Measurements from ENCODE around the gene HSPA8. TPM values are rescaled to one million over a fixed set of nuclear protein-coding genes. Genes with fewer than 3 reads are reported as not detected.

HSPA8 gene
- total and polyA plus RNA-seq, 2 of the 13 experiments (the other 11 are each of a cell fraction or from before 2014, with no cell fraction given): 936 to 2,151 TPM

- TF ChIP-seq ZNF121 (CRISPR knock-in tag; IDR thresholded peaks at IDR 0.05) (no peak), ZBTB46 (CRISPR knock-in tag; IDR thresholded peaks at IDR 0.05; ENCODE audit: borderline replicate concordance) (no peak), SMAD3 (CRISPR knock-in tag; IDR thresholded peaks at IDR 0.05) (no peak), ZNF17 (CRISPR knock-in tag; IDR thresholded peaks at IDR 0.05) (no peak), TAF15 (IDR thresholded peaks at IDR 0.05; ENCODE audit: low read depth, low read length, poor library complexity, severe bottlenecking) (no peak)
These were observed 10.8 kb downstream of the HSPA8 start (continued) for GRCh38 chr11:123051146-123051545.

- no peak for DNase-seq (ENCODE audit: low spot score)
- 64% methylated on average over 3 of the region's 3 CpGs for WGBS (ENCODE audit: low lambda C conversion rate)
- no peak overlapping the region for H3K4me2 ChIP-seq (ENCODE audit: low read depth, low read length)
- H2AFZ ChIP-seq (ENCODE audit: low read length): no peak overlapping the region
- H3K27ac ChIP-seq (ENCODE audit: extremely low read length, insufficient read depth, low read length): no peak overlapping the region
- no peaks in the 10 kb centered on the region for H4K20me1 ChIP-seq (ENCODE audit: insufficient read depth, low read length)
- no peaks in the 10 kb centered on the region for H3K36me3 ChIP-seq (replicated peaks in 1 of 2; ENCODE audit: control insufficient read depth in 1 of 2, insufficient read depth in 2 of 2, low read length in 2 of 2)
- CTCF ChIA-PET (ENCODE audit: low intra/inter-chr PET ratio, low total read pairs): no interaction called here
- H3K4me3 ChIP-seq (replicated peaks in 1 of 3; ENCODE audit: insufficient read depth in 1 of 3, low read depth in 2 of 3, low read length in 3 of 3): no peak overlapping the region
- H3K79me2 ChIP-seq (ENCODE audit: insufficient read depth, low read length): no peaks in the 10 kb centered on the region
- intact Hi-C loops (cut with micrococcal nuclease; ENCODE audit: unreplicated experiment) (no loop called here), in situ Hi-C loops (cut with HindIII; ENCODE audit: extremely low pct_ligation_motif_present, low pct_unique_long_range_greater_than_20kb) (loop anchor here (25.0 kb wide), 1 partner anchor 436 kb away; no protein-coding TSS in a partner anchor)
- H3K27me3 ChIP-seq (ENCODE audit: control insufficient read depth in 1 of 2, insufficient read depth in 2 of 2, low read length in 2 of 2): peaks cover 0 to 15% of the 10 kb centered on the region in 2 experiments; a peak in 3 of 5 replicates
- POLR2A ChIA-PET: no interaction called here
- no peak overlapping the region for H3K9ac ChIP-seq (ENCODE audit: insufficient read depth, low read depth, low read length)
- FAIRE-seq: no peak
- H3K4me1 ChIP-seq (ENCODE audit: insufficient read depth, low read length): no peaks in the 10 kb centered on the region
- no peaks in the 10 kb centered on the region for H3K9me3 ChIP-seq (ENCODE audit: low read length)
- no peak for ATAC-seq
- BruUV-seq (replicated peaks): no TSS peak
- no peak for TF ChIP-seq FOXC1 (CRISPR knock-in tag; IDR thresholded peaks at IDR 0.05; ENCODE audit: borderline replicate concordance)
- no peak for TF ChIP-seq TBL1XR1 (IDR thresholded peaks at IDR 0.05; ENCODE audit: borderline replicate concordance, low read length, partially characterized antibody)
- no peak for TF ChIP-seq SOX5 (CRISPR knock-in tag; IDR thresholded peaks at IDR 0.05; ENCODE audit: borderline replicate concordance)
- no peak for TF ChIP-seq MAX (IDR thresholded peaks at IDR 0.05)
- no peak for TF ChIP-seq ZNF878 (CRISPR knock-in tag; IDR thresholded peaks at IDR 0.05)
- no peak for TF ChIP-seq SNAPC4 (CRISPR knock-in tag; IDR thresholded peaks at IDR 0.05)
- TF ChIP-seq ZNF501 (CRISPR knock-in tag; IDR thresholded peaks at IDR 0.05): no peak
- no peak for TF ChIP-seq ZNF790 (CRISPR knock-in tag; IDR thresholded peaks at IDR 0.05; ENCODE audit: borderline replicate concordance)
- TF ChIP-seq ZNF660 (CRISPR knock-in tag; IDR thresholded peaks at IDR 0.05; ENCODE audit: borderline replicate concordance, low read depth): no peak
- no peak for TF ChIP-seq RBAK (CRISPR knock-in tag; IDR thresholded peaks at IDR 0.05)
- TF ChIP-seq THAP11 (CRISPR knock-in tag; IDR thresholded peaks at IDR 0.05): no peak
- no peak for TF ChIP-seq PHF21A (CRISPR knock-in tag; IDR thresholded peaks at IDR 0.05)
- TF ChIP-seq ZNF251 (CRISPR knock-in tag; IDR thresholded peaks at IDR 0.05): no peak
- no peak for TF ChIP-seq ZNF326 (CRISPR knock-in tag; IDR thresholded peaks at IDR 0.05; ENCODE audit: borderline replicate concordance)
These were observed 14.0 kb downstream of the HSPA8 start for GRCh38 chr11:123047947-123048293.
